ENCODE results near the gene CDKL2.

CDKL2 gene

GRCh38 chr4:75630937-75631329 is 605 bp upstream of the CDKL2 start:
- in situ Hi-C loops (cut with MboI; ENCODE audit: low sequenced_read_pairs, unreplicated experiment): no loop called here
- TF ChIP-seq CTCF (IDR thresholded peaks at IDR 0.05; ENCODE audit: borderline replicate concordance, control extremely low read depth, extremely low read depth, insufficient read depth, missing control alignments): no peak
- DNase-seq (ENCODE audit: low spot score): no peak

- no peak for DNase-seq (ENCODE audit: low spot score)
- no peak for TF ChIP-seq CTCF (IDR thresholded peaks at IDR 0.05; ENCODE audit: borderline replicate concordance, control extremely low read depth, extremely low read depth, insufficient read depth, missing control alignments)
- in situ Hi-C loops (cut with MboI; ENCODE audit: low sequenced_read_pairs, unreplicated experiment): no loop called here
Observed at GRCh38 chr4:75629239-75629638, 1.1 kb downstream of the CDKL2 start.

- no peak for TF ChIP-seq CTCF (IDR thresholded peaks at IDR 0.05; ENCODE audit: borderline replicate concordance, control extremely low read depth, extremely low read depth, insufficient read depth, missing control alignments)
- in situ Hi-C loops (cut with MboI; ENCODE audit: low sequenced_read_pairs, unreplicated experiment): no loop called here
- DNase-seq (ENCODE audit: low spot score): no peak
Observed at GRCh38 chr4:75623026-75623425, 7.3 kb downstream of the CDKL2 start.

GRCh38 chr4:75621715-75622114 is 8.6 kb downstream of the CDKL2 start:
- no peak for DNase-seq (ENCODE audit: low spot score)
- no peak for TF ChIP-seq CTCF (IDR thresholded peaks at IDR 0.05; ENCODE audit: borderline replicate concordance, control extremely low read depth, extremely low read depth, insufficient read depth, missing control alignments)
- in situ Hi-C loops (cut with MboI; ENCODE audit: low sequenced_read_pairs, unreplicated experiment): no loop called here

GRCh38 chr4:75612306-75612705 is 18.0 kb downstream of the CDKL2 start:
- in situ Hi-C loops (cut with MboI; ENCODE audit: low sequenced_read_pairs, unreplicated experiment): no loop called here
- no peak for DNase-seq (ENCODE audit: low spot score)
- no peak for TF ChIP-seq CTCF (IDR thresholded peaks at IDR 0.05; ENCODE audit: borderline replicate concordance, control extremely low read depth, extremely low read depth, insufficient read depth, missing control alignments)

GRCh38 chr4:75605928-75606327 is 24.4 kb downstream of the CDKL2 start:
- TF ChIP-seq CTCF (IDR thresholded peaks at IDR 0.05; ENCODE audit: borderline replicate concordance, control extremely low read depth, extremely low read depth, insufficient read depth, missing control alignments): no peak
- no peak for DNase-seq (ENCODE audit: low spot score)
- in situ Hi-C loops (cut with MboI; ENCODE audit: low sequenced_read_pairs, unreplicated experiment): no loop called here

GRCh38 chr4:75599647-75600046 is 30.7 kb downstream of the CDKL2 start:
- TF ChIP-seq CTCF (IDR thresholded peaks at IDR 0.05; ENCODE audit: borderline replicate concordance, control extremely low read depth, extremely low read depth, insufficient read depth, missing control alignments): no peak
- in situ Hi-C loops (cut with MboI; ENCODE audit: low sequenced_read_pairs, unreplicated experiment): no loop called here
- no peak for DNase-seq (ENCODE audit: low spot score)
